Activated CD4-positive, alpha-beta T cell treated with anti-CD3 and anti-CD28 coated beads for 1 hour (primary cell): Measurements from ENCODE around the gene DHRSX.
"Not testable (repeated sequence)": the region's sequence is repeated elsewhere in the genome, so short reads cannot be mapped to it uniquely, and the experiment has no call there.

Source experiments
- DNase-seq: peaks from one replicate; pipeline ENCODE4 v3.0.0-alpha.2; 2020

The DHRSX gene

DNA sequence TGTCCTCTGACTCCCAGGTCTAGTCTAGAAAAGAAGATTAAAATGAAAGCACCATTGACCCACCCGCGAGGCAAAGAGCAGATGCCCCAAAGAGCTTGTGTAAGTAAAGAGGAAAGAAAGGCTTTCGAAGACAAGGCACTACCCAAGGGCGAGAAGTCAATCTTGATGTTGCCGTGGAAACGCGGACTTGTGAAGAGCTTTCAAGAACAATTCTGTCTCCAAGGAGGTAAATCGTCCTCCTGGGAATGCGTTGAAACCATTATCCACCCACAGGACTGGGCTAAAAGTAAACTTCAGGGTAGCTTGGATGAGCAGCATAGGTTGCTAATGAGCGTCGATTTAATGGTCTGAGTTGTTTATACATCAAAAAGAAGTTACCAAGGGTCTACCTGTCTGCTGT, 189.3 kb downstream of the DHRSX start:
- no peak for DNase-seq

DNA sequence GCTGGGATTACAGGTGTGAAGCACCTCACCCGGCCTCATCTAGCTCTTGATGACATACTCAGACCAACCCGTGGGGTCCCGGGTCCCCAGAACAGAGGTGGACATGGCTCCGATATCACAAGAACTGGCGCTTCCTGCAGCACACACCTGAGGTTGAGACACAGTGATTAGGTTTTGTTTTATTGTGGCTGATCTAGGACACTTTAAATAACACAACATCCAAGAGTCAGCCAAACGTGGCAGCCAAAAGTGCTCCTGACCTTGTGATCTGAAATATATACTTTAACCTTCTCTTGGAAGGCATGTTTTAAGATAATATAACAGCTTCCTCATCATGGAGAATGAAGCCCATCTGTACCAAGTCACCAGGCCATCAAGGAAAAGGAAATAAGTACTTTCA, 198.9 kb downstream of the DHRSX start:
- DNase-seq: no peak

- DNase-seq: no peak
Observed at GRCh38 chrX:2299871-2300270, 200.9 kb downstream of the DHRSX start.

- DNase-seq: no peak
Observed at GRCh38 chrX:2286731-2287130, 214.0 kb downstream of the DHRSX start.

DNA sequence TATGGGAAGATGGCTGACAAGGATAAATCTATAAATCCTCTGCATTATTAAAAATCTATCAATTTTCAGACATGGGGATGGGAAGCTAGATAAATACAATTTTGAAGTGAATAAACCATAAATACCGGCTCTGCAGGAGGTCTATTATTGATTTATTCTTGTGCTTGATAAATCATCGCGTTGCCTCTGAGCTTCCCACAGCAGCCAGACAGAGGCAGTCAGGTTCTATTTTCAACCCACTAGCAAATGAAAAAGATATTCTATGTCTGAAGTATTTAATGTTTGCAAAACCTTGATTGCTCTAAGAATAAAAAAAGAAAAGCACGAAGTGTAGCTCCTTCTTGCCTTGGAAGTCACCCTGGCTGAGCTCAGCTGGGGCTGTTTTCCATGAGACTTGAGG, 216.2 kb downstream of the DHRSX start:
- DNase-seq: no peak

GRCh38 chrX:2284133-2284532, 216.6 kb downstream of the DHRSX start:
- no peak for DNase-seq

- no peak for DNase-seq
Observed at GRCh38 chrX:2283111-2283859, 217.5 kb downstream of the DHRSX start.

DNA sequence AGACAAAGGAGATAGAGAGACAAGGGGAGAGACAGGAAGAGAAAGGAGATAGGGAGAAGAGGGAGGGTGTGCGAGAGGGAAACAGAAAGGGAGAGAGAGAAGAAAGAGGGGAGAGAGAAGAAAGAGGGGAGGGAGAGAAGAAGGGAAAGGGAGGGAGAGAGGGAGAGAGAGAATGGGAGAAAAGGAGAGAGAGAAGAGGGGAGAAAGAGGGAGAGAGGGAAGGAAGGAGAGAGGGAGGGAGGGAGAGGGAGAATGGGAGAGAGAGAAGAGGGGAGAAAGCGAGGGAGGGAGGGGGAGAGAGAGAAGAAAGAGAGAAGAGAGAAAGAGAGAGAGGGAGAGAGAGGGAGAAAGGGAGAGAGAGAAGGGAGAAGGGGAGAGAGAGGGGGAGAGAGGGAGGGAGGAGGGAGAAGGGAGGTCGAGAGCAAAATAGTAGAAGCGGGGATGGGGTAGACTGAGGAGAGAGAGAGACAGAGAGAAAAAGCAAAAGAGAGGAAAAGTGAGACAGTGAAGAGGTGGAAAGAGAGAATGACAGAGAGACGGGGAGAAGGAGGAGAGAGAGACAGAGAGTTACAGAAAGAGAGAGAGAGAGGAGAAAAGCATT, 218.2 kb downstream of the DHRSX start:
- no peak for DNase-seq

- DNase-seq: no peak
Observed at GRCh38 chrX:2272337-2272736, 228.4 kb downstream of the DHRSX start.

GRCh38 chrX:2271595-2271994, 229.2 kb downstream of the DHRSX start:
- DNase-seq: not testable (repeated sequence)

GRCh38 chrX:2270783-2271182, 230.0 kb downstream of the DHRSX start:
- DNase-seq: not testable (repeated sequence)

- DNase-seq: no peak
Observed at GRCh38 chrX:2267890-2268289, 232.9 kb downstream of the DHRSX start.

GRCh38 chrX:2266445-2267349, 234.1 kb downstream of the DHRSX start:
- no peak for DNase-seq

- not testable (repeated sequence) for DNase-seq
Observed at GRCh38 chrX:2265658-2266444, 234.9 kb downstream of the DHRSX start.

DNA sequence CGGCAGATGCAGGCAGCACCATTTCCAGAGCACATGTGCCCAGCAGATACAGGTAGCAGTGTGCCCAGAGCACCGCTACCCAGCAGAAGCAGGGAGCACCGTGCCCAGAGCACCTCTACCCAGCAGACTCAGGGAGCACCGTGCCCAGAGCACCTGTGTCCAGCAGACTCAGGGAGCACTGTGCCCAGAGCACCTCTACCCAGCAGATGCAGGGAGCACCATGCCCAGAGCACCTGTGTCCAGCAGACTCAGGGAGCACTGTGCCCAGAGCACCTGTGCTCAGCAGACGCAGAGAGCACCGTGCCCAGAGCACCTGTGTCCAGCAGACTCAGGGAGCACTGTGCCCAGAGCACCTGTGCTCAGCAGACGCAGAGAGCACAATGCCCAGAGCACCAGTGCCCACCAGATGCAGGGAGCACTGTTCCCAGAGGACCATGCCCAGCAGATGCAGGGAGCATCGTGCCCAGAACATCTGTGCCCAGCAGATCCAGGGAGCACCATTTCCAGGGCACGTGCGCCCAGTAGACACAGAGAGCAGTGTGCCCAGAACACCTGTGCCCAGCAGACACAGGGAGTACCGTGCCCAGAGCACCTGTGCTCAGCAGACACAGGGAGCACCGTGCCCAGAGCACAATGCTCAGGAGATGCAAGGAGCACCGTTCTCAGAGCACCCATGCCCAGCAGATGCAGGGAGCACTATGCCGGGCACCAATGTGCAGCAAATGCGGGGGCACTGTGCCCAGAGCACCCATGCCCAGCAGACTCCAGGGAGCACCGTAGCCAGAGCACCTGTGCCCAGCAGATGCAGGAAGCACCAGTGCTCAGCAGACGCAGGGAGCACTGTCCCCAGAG, 236.4 kb downstream of the DHRSX start:
- DNase-seq: no peak

GRCh38 chrX:2263203-2263602, 237.6 kb downstream of the DHRSX start:
- no peak for DNase-seq

DNA sequence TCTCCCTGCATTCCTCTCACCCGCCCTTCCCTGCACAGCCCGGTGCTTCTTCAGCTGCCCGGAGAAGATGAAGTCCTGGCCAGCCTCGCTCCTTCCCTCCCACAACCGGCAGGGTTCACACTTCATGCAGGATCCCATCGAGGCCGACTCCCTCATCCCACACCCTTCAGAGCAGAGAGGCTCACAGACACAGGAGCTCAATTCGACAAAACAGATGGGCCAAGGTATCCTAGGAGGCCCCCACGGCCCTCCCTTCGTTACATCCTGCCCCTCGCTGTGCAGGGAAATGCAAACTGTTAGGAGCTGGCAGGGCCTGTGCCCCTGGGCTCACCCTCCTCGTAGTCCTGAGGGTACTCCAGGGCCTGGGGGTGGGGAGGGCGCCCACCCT, 238.1 kb downstream of the DHRSX start:
- no peak for DNase-seq

DNA sequence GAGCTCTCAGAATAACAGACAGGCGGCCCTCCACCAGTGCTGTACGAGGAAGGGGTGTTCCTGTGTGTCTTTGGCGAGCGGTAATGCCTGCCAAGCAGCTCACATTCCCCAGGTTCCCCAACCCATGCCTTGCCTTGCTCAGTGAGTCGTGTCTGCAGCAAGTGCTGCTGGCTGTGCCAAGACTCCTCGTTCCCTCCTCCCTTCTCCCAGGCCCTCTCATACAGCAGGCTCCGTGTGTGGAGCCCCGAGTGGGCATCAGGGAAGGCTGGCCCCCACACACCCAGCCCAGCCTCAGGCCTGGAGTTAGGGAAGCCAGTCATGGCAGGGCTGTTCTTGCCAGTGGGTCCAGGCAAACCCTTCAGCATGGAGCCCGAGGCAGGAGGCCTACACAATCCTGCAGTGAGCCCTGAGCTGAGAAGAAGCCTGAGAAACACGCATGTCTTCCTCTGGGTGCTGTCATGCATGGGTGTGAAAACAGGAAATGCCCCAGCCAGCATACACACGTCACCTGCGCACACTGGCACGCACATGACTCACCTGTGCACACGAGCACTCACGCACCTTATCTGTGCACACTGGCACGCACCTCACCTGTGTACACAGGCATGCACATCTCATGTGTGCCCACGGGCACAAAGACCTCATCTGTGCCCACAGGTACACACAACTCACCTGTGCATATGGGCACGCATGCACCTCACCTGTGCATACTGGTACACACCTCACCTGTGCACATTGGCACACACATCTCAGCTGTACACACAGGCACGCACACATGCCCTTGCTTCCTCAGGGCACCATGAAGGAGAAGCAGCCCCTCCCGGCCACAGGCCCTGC, 238.7 kb downstream of the DHRSX start:
- no peak for DNase-seq

DNA sequence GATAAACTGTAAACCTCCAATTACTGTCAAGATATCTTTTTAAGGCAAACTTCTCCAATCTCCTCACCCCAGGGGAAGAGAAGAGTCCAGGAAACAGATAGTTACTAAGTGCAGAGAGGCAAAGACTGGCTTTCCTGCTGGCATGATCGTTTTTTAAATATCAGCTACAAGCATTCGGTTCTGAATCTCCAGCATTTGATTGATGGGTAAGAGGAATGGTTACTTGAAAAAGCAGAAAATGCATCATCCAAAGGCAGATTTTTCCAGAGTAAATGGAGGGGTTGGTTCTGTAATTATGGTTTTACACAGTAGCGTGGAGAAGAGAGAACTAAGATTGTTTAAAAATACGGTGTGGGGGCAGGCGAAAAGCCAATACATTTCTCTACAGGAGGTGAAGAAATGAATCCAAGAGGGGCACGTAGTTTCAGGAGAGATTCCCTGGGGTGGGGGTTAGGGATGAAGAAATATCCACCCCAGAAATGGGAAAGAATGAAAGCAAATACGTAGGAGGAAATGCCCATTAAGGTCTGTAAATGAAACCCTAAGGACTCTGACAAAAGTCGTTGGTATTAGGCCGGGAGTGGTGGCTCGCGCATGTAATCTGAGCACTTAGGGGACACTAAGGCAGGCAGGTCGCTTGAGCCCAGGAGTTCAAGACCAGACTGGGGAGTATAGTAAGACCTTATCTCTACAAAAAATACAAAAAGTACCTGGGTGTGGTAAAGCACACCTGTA, 248.3 kb downstream of the DHRSX start:
- no peak for DNase-seq

DNA sequence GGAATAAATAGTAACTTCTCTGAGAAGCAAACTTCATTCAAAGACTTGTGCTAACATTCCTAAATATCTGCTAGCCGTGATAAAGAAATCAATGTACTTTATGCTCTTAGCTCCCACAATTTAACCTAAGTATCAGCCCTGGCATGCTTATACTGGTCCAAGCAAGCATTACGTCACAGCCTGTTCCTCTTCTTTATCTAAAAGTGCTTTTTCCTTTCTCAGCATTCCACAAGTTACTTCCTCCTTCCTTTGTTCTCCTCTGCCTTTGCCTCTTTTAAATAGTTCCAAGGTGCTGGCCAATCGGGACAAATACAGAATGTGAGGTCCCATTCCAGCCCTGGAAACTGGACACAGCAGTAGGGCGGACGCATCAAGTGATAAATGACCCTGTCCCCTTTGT, 249.6 kb downstream of the DHRSX start:
- no peak for DNase-seq
